ENCODE data around the gene FOXRED2. TPM values are rescaled to one million over a fixed set of nuclear protein-coding genes. Genes with fewer than 3 reads are reported as not detected.
A peak's percentile ranks its signal among the peaks of the same experiment; 100 is the strongest.

FOXRED2 gene
- total RNA-seq, 2 donors from 2014 or later: 28.3 to 33.3 TPM

DNA sequence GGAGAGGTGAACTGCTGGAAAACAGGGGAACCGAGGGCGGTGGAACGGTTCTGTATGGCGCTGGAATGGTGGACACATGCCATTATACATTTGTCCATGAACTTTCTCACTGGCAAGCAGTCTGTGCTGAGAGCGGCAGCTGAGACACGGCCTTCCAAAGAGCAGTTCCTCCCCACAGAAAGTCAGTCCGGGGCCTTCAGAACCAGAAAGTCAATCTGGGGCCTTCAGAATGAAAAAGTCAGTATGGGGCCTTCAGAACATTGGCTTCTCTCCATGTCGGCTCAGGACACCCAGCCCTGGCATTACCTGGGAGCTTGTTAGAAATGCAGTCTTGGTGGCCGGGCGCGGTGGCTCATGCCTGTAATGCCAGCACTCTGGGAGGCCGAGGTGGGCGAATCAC is 34.2 kb downstream of the FOXRED2 start:
- TF ChIP-seq, protein P1, sequence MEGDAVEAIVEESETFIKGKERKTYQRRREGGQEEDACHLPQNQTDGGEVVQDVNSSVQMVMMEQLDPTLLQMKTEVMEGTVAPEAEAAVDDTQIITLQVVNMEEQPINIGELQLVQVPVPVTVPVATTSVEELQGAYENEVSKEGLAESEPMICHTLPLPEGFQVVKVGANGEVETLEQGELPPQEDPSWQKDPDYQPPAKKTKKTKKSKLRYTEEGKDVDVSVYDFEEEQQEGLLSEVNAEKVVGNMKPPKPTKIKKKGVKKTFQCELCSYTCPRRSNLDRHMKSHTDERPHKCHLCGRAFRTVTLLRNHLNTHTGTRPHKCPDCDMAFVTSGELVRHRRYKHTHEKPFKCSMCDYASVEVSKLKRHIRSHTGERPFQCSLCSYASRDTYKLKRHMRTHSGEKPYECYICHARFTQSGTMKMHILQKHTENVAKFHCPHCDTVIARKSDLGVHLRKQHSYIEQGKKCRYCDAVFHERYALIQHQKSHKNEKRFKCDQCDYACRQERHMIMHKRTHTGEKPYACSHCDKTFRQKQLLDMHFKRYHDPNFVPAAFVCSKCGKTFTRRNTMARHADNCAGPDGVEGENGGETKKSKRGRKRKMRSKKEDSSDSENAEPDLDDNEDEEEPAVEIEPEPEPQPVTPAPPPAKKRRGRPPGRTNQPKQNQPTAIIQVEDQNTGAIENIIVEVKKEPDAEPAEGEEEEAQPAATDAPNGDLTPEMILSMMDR (conservative IDR thresholded peaks at IDR 0.05): no peak
- Mint-ChIP-seq H3K4me1 (peaks cover 4% of the 10 kb centered on the region), H3K36me3 (ENCODE audit: low read depth) (peaks cover 32% of the 10 kb centered on the region), H3K27me3 (ENCODE audit: insufficient read depth) (no peaks in the 10 kb centered on the region), H3K27ac (peak overlapping the region; percentile 15), H3K9me3 (no peaks in the 10 kb centered on the region), H3K4me3 (no peak overlapping the region)
- H3K27me3 ChIP-seq (ENCODE audit: control insufficient read depth, insufficient read depth, low read length, poor library complexity, severe bottlenecking): no peaks in the 10 kb centered on the region
- 90 to 93% methylated on average over 9 to 13 of the region's 13 CpGs for WGBS, 2 experiments (ENCODE audit: insufficient coverage in 1 of 2, insufficient read length in 1 of 2)
- no peak overlapping the region for H3K9ac ChIP-seq (ENCODE audit: extremely low read depth, low read length, poor library complexity, severe bottlenecking)
- no peak overlapping the region for H3K4me3 ChIP-seq (ENCODE audit: low read length)
- H3K4me1 ChIP-seq (ENCODE audit: control insufficient read depth, insufficient read depth, low read length): no peaks in the 10 kb centered on the region
- no peaks in the 10 kb centered on the region for H3K9me3 ChIP-seq (ENCODE audit: control insufficient read depth, low read length)
- no peak for DNase-seq
- no peak overlapping the region for H3K27ac ChIP-seq (ENCODE audit: low read depth, low read length)
- H3K36me3 ChIP-seq (ENCODE audit: control insufficient read depth, insufficient read depth, low read length): peaks cover 42% of the 10 kb centered on the region

DNA sequence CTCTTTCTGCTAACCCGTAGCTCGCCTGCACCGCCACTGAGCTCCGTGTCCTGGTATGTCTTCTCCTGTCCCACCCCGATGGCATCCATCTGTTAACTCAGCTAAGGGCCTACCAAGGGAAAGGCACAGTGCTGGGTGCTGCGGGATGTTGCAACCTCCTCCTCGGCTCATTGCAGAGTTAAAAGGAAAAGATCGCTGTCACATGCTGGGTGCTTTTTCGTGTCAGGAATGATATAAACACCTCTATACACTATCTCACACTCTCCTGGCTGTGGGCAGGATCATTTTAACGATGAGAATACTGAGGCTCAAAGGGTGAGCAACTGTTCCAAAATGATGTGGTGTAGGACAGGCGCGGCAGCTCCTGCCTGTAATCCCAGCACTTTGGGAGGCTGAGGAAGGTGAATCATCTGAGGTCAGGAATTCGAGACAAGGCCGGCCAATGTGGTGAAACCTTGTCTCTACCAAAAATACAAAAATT is 35.5 kb downstream of the FOXRED2 start:
- 97 to 99% methylated on average over 10 to 14 of the region's 14 CpGs for WGBS, 2 experiments (ENCODE audit: insufficient coverage in 1 of 2, insufficient read length in 1 of 2)
- Histone ChIP-seq H3K27ac (ENCODE audit: low read depth, low read length) (no peak overlapping the region), H3K27me3 (ENCODE audit: control insufficient read depth, insufficient read depth, low read length, poor library complexity, severe bottlenecking) (no peaks in the 10 kb centered on the region), H3K36me3 (ENCODE audit: control insufficient read depth, insufficient read depth, low read length) (peaks cover 33% of the 10 kb centered on the region), H3K4me3 (ENCODE audit: low read length) (no peak overlapping the region), H3K9me3 (ENCODE audit: control insufficient read depth, low read length) (no peaks in the 10 kb centered on the region), H3K4me1 (ENCODE audit: control insufficient read depth, insufficient read depth, low read length) (no peaks in the 10 kb centered on the region), H3K9ac (ENCODE audit: extremely low read depth, low read length, poor library complexity, severe bottlenecking) (no peak overlapping the region)
- peak overlapping the region; percentile 68 for H3K27ac Mint-ChIP-seq
- no peak for DNase-seq
- peaks cover 22% of the 10 kb centered on the region for H3K36me3 Mint-ChIP-seq (ENCODE audit: low read depth)
- TF ChIP-seq, protein P1 (conservative IDR thresholded peaks at IDR 0.05): no peak
- no peaks in the 10 kb centered on the region for H3K9me3 Mint-ChIP-seq
- H3K4me3 Mint-ChIP-seq: no peak overlapping the region
- H3K27me3 Mint-ChIP-seq (ENCODE audit: insufficient read depth): no peaks in the 10 kb centered on the region
- H3K4me1 Mint-ChIP-seq: peaks cover 4% of the 10 kb centered on the region

DNA sequence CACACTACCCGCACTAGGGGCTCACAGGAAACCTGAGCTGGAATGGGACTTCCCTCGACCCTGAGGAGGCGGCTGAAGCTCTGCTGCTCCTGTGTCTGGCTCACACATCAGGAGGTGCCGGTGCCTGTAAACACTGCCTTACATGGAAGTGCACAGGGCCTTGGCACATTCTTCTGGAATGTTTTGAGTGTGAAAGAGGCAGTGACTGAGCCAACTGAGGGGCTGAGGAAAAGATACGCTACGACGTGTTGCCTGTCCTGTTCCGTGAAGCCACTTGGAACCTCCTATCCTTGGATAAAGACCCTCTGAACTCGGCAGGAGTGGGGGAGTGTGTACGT is 35.9 kb downstream of the FOXRED2 start:
- Mint-ChIP-seq H3K4me1 (peaks cover 4% of the 10 kb centered on the region), H3K36me3 (ENCODE audit: low read depth) (peaks cover 20% of the 10 kb centered on the region), H3K4me3 (no peak overlapping the region), H3K9me3 (no peaks in the 10 kb centered on the region), H3K27ac (peak overlapping the region; percentile 68), H3K27me3 (ENCODE audit: insufficient read depth) (no peaks in the 10 kb centered on the region)
- H3K4me3 ChIP-seq (ENCODE audit: low read length): no peak overlapping the region
- peaks cover 29% of the 10 kb centered on the region for H3K36me3 ChIP-seq (ENCODE audit: control insufficient read depth, insufficient read depth, low read length)
- H3K27ac ChIP-seq (ENCODE audit: low read depth, low read length): no peak overlapping the region
- H3K27me3 ChIP-seq (ENCODE audit: control insufficient read depth, insufficient read depth, low read length, poor library complexity, severe bottlenecking): no peaks in the 10 kb centered on the region
- no peak overlapping the region for H3K9ac ChIP-seq (ENCODE audit: extremely low read depth, low read length, poor library complexity, severe bottlenecking)
- TF ChIP-seq, protein P1 (conservative IDR thresholded peaks at IDR 0.05): no peak
- H3K9me3 ChIP-seq (ENCODE audit: control insufficient read depth, low read length): no peaks in the 10 kb centered on the region
- 94% methylated on average over 9 to 10 of the region's 10 CpGs for WGBS, 2 experiments (ENCODE audit: insufficient coverage in 1 of 2, insufficient read length in 1 of 2)
- DNase-seq: no peak
- no peaks in the 10 kb centered on the region for H3K4me1 ChIP-seq (ENCODE audit: control insufficient read depth, insufficient read depth, low read length)
